ENCODE measurements around the gene EPHB1.
"Not testable (repeated sequence)": the region's sequence is repeated elsewhere in the genome, so short reads cannot be mapped to it uniquely, and the experiment has no call there.

EPHB1 gene

DNA sequence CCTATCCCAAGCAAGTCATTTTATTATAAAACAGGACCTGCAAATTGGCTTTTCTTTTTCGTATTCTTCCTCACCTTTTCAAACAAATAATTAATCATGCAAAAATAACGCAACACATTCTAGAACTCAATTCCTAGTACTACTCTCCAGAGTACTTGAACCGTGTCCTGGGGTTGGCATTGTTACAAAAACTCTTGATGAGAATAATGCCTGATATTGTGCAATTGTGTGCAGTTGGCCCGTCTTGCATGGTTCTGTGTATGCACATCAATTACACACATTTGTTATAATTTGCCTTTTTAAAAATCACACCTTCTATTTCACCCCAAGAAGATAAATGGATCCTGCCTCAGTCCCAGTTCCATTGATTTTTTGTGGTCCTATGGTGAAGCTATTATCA, 205.4 kb downstream of the EPHB1 start:
- intact Hi-C loops (cut with DNase I) = no loop called here
- DNase-seq = no peak

DNA sequence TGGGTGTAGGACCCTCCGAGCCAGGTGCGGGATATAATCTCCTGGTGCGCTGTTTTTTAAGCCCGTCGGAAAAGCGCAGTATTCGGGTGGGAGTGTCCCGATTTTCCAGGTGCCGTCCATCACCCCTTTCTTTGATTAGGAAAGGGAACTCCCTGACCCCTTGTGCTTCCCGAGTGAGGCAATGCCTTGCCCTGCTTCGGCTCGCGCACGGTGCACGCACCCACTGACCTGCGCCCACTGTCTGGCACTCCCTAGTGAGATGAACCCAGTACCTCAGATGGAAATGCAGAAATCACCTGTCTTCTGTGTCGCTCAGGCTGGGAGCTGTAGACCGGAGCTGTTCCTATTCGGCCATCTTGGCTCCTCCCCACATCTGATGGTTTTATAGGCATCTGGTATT, 210.6 kb downstream of the EPHB1 start:
- intact Hi-C loops (cut with DNase I); DNase-seq: not testable (repeated sequence)

DNA sequence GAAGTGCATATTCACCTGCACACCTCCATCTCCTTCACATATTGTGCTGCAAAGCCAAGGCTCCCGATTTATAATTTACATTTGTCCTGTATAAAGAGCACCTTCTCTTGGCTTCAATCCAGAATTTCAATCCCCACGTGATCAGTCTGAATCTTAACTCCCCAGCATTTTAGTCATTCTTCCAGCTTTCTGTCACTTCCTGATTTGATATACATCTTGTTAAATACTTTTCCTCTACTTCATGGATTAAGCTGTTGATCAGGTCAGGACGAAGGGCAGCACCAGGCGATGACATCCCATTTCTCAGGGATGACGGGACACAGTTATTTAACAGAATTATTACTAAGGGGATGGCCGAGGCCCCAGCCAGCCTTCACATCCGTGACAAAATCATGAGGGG, 212.5 kb downstream of the EPHB1 start:
- DNase-seq = no peak
- intact Hi-C loops (cut with DNase I) = no loop called here

DNA sequence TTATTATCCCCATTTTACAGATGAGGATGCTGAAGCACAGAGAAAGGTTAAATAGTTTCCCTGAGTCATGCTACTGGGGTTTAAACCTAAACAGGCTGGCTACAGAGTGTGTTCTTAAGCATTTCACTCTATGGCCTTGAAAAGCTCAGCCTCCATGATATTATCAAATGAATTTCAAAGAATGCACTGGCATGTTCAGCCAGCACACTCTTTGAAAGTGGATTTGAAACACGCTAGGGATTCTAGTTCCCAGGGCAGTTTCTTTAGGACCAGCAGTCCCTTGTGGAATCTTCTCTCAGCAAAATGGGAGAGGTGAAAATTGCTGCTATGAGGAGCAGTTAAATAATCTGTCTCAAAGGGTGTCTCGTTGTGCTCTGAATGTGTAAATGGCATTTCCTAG, 213.3 kb downstream of the EPHB1 start:
- DNase-seq = no peak
- intact Hi-C loops (cut with DNase I) = no loop called here

DNA sequence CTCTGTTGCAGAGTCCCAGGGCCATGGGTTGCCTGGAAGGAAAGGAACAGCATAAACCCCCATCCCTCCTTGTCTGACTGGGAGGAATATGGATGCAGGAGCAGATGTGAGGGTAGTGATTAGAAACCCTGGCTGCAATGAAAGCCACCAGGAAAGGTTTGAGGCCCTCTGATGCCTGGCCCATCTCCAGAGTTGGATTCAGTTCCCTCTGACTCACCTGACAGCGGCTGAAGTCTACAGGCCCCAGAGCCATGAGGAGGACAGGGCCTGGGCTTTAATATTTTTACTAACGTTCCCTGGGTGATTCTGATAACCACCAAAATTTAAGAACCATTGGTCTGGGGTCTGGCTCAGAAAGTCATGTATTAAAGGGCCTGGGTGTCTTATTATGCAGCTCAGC, 214.0 kb downstream of the EPHB1 start:
- no peak for DNase-seq
- intact Hi-C loops (cut with DNase I) = no loop called here

DNA sequence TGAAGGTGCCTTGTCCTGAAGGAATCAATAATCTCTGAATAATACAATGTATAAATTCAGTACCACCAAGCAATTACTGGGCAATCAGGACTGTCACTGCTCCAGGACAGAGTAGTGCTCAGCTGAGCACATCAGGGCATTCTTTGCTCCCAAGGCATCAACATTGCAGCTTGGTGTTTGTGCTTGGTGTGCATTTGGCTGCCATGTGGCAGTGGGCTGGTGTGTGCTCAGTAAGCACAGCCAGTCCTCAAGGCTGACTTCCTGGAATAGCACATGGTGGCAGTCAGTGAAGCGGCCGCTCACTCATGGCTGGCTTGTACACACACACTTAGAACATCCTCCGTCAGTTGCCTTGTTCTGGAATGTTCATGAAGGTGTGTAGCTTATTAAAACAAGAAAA, 217.0 kb downstream of the EPHB1 start:
- intact Hi-C loops (cut with DNase I) = no loop called here

DNA sequence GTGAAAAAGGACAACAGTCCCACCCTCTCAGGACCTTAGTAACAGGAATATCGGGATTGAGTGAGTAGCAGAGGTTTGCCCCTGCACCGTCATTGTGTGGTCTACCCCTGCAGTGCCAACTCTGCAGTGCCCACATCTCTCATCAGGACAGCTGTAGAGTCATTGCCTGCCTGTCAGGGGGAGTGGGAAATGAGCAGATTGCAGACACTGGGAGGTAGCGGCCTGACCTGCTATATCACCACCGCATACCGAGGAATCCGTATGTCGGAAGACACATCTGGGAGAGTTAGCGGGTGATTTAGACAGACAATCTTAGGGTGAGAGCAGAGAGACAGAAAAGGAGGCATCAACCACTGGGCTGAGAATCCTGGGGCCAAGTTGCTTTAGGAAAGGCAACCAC, 218.1 kb downstream of the EPHB1 start:
- intact Hi-C loops (cut with DNase I) = no loop called here
- DNase-seq = no peak

More for the DNA sequence above, 217.0 kb downstream of the EPHB1 start:
- peak in 2 of 42 donors; percentile 23 to 58 for DNase-seq

DNA sequence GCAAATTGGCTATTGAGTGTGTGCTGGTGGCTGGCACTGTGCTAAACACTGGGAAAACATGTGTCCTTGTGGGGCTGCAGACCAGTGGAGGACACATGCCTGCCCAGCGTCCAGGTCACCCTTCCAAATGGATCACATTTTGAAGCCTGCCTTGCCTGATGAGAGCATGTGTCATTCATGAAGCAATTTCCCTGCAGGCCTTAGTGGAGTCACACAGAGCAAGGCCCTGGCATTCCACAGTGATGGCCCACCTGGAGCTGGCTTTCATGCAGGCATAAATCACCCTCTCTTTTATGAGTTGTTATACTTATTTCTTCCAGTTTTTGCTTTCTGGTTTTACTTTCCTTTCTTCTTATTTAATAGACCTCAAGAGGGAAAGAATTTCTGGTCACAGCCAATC, 219.5 kb downstream of the EPHB1 start:
- DNase-seq = no peak
- intact Hi-C loops (cut with DNase I) = no loop called here

DNA sequence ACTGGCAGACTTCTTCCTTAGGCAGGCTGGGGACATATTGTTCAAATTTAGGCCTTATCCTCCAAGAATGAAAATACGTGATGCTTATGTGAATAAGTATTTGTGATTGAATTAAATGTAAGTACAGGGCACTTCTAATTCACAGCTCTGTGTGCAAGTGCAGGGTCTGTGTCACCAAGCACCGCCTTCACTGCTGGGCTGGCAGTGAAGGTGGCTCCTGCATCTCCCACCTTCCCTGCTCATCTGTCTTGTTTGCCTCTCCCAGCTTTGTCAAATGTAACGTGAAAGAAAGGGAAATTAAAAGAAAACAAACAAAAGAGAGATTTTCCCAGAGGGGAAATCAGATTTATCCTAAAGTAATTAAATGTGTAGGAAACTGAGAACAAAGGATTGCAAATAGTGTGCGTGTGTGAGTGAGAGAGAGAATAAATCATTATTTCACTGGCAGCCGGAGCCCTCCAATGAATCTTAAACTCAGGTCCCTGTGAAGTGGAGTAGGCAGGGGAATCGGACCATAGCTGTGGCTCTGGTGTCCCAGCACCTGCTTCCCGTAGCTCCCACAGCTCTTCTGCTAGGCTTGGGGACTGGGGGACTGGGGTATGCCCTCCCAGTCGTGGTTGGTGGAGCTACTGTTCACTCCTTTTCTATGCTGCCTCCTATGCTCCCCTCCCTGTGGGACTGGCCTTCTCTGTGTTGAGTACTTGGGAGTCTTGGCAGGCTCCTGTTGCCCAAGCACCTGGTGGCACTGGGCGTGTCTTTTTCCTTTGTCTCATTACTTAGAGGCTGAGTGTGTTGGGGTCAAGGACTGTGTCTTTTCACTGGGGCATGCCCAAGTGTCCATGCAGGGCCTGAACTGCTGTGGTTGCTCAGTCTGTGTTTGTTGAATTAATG, 222.2 kb downstream of the EPHB1 start:
- no peak for DNase-seq
- intact Hi-C loops (cut with DNase I) = no loop called here

DNA sequence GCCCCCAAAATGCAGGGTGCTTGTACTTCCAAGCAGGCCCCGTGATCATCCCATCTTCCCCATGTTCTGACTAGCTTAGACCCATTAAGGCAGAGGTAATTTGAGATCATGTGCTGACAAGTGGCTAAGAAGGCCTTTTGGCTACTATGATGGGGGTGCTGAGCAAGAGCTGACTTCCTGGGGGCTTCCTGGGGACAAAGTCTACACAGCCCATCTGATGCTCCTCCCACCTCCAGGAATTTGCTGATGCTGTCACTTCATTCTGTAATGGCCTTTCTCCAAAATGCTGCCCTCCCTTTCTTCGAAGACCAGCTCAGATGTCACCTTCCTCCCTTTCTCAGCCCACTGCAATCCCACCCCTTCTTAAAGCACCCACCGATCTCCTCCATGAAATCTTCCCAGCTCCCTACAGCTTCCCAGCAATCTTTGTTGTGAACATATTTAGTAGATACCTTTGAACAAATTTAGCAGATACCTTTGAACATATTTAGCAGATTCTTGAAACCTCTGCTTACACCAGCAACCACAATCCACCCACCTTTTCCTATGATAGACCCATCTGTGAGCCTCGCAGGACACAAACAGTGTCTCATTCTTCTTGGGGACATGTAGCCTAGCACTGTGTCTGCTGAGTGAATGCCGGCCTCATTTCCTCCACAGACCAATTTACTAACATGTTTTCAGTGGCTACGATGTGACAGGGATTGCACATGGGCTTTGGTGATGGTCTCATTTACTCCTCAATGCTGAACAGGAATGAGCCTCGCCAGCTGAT, 223.3 kb downstream of the EPHB1 start:
- intact Hi-C loops (cut with DNase I) = no loop called here
- DNase-seq = no peak

DNA sequence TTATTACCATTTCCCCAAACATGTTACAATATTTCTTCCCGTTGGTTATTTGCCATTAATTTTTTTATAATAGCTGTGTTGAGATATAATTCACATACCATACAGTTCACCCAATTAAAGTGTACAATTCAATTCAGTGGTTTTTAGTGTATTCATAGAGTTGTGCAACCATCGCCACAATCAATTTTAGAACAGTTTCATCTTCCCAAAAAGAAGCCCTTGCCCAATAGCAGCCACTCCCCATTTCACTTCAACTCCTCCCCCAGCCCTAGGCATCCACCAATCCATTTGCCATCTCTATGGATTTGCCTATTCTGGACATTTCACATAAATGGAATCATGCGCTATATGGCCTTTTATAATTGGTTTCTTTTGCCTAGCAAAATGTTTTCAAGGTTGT, 225.1 kb downstream of the EPHB1 start:
- DNase-seq = no peak
- intact Hi-C loops (cut with DNase I) = no loop called here

DNA sequence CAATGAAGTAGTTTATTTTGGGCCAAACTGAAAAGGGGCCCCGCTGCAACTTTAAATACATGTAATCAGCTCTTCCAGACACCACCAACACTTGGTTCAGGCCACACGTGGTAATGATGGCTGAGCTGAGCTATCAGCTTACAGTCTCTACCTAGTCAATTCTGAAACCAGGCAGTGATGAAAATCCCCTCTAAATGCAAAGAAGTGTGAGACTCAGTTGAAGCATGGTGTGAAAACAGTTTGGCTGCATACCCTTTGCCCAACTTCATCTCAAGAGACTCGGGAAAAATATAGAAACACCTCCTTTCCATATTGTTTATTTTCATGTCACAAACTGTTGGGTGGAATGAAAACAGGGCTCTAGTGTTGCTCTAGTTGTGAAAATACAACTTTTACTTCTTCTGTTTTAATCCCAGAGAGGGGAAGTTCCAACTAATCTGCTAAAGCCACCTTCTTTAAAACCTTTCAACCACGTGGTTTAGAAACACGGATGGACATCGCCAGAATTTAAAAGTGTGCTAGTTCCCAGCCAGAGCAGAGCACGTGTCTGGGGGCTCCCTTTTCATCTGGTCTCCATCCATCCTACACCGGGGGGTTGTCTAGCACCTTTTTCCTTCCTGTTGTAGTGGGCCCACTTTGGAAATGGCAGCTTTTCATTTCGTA, 229.1 kb downstream of the EPHB1 start:
- no peak for DNase-seq
- intact Hi-C loops (cut with DNase I) = no loop called here

DNA sequence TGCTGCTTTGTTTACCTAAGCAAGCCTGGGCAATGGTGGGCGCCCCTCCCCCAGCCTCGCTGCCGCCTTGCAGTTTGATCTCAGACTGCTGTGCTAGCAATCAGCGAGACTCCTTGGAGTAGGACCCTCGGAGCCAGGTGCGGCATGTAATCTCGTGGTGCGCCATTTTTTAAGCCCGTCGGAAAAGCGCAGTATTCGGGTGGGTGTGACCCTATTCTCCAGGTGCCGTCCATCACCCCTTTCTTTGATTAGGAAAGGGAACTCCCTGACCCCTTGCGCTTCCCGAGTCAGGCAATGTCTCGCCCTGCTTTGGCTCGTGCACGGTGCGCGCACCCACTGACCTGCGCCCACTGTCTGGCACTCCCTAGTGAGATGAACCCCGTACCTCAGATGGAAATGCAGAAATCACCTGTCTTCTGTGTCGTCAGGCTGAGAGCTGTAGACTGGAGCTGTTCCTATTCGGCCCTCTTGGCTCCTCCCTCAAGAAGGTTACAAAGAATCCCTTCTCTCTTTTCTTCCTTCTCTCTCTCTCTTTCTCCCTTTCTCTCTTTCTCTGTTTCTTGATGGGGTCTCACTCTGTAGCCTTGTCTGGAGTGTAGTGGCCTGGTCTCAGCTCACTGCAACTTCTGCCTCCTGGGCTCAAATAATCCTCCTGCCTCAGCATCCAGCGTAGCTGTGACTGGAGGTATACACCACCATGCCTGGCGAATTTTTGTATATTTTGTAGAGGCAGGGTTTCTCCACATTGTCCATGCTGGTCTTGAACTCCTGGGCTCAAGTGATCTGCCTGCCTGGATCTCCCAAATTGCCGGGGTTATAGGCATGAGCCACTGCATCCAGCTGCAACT, 235.9 kb downstream of the EPHB1 start:
- intact Hi-C loops (cut with DNase I); DNase-seq: not testable (repeated sequence)

DNA sequence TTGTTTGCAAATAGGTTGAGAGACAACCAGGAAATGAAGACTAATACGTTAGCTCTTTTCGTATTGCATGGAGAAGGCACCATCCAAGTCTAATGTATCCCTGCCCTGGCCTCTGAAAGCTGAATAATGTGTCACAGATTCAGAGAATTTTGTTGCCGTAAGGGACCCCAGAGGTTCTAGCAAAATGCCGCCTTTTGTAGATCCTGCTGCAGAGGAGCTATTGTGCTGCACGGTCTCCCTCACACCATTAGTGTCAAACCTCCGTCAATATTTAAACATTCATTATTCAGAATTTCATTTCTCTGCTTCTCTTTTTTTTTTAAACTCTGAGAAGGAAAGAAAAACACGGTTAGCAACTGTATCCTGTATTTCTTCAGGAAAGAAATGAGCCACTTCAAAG, 238.7 kb downstream of the EPHB1 start:
- intact Hi-C loops (cut with DNase I) = no loop called here
- DNase-seq = no peak

DNA sequence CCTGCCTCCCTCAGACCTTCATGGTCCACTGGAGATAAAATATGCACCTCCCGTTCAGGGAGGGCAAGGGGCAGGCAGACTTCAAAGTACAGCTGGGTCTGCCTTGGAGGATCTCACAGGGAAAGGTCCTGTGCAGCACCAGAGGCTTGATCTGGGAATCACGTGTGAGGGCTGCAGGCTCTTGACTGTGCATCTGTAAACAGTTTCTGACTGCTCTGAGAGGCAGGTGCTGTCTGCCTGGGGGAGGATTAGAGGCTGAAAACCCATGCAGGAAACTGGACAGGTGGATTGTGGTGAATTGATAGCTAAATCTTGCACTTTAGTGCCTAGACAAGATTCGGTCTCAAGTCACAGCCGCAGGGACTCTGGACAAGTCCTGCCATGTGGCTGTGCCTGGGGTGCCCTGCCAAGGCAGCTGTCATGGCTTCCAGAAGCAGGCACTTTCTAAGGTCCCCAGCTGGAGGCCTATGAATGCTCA, 239.3 kb downstream of the EPHB1 start:
- no peak for DNase-seq
- intact Hi-C loops (cut with DNase I) = no loop called here

DNA sequence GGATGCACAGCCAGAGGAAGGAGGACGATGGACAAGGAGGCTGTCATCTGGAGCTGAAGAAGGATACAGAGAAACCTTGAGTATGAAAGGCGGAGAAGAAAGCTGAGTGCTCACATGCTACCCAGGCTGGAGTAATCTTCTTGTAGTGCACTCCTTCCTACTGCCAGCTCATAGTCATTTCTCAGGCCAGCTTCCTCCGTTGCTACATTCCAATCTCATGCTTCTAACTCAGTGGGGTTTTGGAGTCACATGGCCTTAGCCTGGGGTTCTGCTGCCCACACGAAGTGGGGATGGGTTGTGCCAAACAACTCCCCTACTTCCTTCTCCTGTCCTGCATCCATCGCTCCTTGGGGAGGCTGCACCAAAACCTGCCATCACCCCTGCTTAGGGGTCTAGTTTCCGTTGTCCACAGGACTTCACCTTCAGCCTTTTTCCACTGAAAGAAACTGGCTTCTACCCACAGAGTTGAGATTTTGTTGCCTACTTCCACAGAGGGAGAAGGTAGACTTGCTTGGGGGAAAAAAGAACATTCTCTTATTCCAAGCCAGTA, 239.9 kb downstream of the EPHB1 start:
- intact Hi-C loops (cut with DNase I) = no loop called here
- DNase-seq = no peak

DNA sequence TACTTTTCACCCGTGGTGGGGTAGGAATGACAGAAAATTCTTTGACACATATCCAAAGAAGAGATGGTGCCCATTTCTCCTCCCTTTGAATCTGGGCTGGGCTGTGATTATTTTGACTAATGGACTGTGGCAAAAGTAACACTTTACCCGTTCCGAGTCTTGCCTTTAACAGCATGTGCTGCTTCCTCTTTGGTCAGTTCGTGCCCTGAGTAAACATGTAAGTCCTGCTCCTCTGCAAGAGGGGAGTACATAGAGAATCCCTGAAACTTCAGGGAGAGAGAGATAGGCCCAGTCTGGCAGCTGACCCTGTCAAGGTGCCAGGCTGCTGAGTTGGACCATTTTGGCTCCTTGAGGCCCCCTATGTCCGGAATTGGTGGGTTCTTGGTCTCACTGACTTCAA, 243.1 kb downstream of the EPHB1 start:
- no peak for DNase-seq
- intact Hi-C loops (cut with DNase I) = no loop called here

DNA sequence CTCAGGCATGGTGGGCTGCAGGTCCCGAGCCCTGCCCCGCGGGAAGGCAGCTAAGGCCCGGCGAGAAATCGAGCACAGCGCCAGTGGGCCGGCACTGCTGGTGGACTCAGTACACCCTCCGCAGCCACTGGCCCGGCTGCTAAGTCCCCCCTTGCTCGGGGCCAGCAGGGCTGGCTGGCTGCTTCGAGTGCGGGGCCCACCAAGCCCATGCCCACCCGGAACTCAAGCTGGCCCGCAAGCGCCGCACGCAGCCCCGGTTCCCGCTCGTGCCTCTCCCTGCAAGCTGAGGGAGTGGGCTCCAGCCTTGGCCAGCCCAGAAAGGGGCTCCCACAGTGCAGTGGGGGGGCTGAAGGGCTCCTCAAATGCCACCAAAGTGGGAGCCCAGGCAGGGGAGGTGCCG, 244.5 kb downstream of the EPHB1 start:
- DNase-seq; intact Hi-C loops (cut with DNase I): not testable (repeated sequence)
